Measurements from ENCODE around the gene ICOS.

DNA sequence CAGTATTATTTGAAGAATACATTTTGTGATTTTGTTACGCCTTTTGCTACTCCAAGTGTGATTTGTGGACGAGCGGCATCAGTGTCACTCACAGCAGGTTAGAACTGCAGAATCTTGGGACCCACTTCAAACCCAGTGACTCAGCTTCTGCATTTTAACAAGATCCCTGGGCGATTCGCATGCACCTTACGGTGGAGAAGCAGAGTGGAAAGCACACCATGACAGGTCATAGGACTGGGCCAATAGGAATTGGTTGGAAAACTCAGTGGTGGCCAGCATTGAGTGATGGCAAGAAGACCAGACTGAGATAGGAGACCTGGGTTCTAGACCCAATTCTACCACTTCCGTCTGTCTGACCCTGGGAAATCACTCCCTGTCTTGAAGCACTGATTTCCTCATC is 42.7 kb upstream of the ICOS start:
- TF ChIP-seq CTCF (IDR thresholded peaks at IDR 0.05) (no peak), ZFX (IDR thresholded peaks at IDR 0.05; ENCODE audit: borderline replicate concordance) (no peak)

Data from 22Rv1 (cell line).